GM21717 (cell line): ENCODE measurements around the gene TUBGCP2.
"Not testable (repeated sequence)": the region's sequence is repeated elsewhere in the genome, so short reads cannot be mapped to it uniquely, and the experiment has no call there.

Experiments
- ATAC-seq: cut with Tn5 transposase; IDR thresholded peaks from one replicate; pipeline ENCODE4 v1.9.1; 2021; ENCODE audit warnings: mild to moderate bottlenecking, moderate library complexity; ENCODE audit not compliant: unreplicated experiment

TUBGCP2 gene

GRCh38 chr10:133235265-133235855, 73.3 kb downstream of the TUBGCP2 start:
- ATAC-seq, result no peak

- not testable (repeated sequence) for ATAC-seq
Measured at GRCh38 chr10:133234796-133235195, 73.9 kb downstream of the TUBGCP2 start.

DNA sequence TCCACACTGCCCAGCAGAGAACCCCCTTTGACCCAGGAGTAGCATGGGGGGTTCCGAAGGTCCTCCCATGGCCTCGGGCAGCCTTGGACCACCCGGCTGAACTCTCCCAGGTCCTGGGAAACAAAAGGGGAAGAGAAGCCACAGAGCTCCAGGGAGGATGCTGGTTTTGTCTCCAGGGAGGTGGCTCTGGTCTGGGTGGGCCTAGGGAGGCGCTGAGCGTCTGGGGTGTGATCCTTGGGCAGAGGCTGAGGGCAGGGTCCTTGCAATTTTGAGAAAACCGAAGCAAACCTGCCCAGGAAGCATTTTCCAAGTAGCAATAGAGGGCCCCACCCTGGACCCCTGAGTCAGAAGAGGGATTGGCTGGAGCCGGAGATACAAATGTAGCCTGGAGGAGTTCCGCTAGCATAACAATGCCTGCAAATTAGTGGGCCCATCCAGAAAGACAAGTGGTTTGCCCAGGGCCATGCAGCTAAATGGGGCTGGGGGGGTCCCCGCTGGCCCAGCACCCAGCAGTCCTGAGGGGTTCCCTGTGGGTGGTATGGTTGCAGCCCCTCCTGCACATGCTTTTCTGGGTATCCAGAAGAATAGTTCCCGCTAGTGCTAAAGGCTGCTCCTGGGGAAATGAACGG, 76.6 kb downstream of the TUBGCP2 start:
- no peak for ATAC-seq

GRCh38 chr10:133231244-133231945, 77.3 kb downstream of the TUBGCP2 start:
- no peak for ATAC-seq

GRCh38 chr10:133230387-133231195, 78.1 kb downstream of the TUBGCP2 start:
- no peak for ATAC-seq

- no peak for ATAC-seq
Measured at GRCh38 chr10:133230044-133230361, 78.7 kb downstream of the TUBGCP2 start, which contains the start of gene UTF1. Gene UTF1 (plus strand): TSS chr10:133230217. CDS start chr10:133230289, 72 bp downstream.

DNA sequence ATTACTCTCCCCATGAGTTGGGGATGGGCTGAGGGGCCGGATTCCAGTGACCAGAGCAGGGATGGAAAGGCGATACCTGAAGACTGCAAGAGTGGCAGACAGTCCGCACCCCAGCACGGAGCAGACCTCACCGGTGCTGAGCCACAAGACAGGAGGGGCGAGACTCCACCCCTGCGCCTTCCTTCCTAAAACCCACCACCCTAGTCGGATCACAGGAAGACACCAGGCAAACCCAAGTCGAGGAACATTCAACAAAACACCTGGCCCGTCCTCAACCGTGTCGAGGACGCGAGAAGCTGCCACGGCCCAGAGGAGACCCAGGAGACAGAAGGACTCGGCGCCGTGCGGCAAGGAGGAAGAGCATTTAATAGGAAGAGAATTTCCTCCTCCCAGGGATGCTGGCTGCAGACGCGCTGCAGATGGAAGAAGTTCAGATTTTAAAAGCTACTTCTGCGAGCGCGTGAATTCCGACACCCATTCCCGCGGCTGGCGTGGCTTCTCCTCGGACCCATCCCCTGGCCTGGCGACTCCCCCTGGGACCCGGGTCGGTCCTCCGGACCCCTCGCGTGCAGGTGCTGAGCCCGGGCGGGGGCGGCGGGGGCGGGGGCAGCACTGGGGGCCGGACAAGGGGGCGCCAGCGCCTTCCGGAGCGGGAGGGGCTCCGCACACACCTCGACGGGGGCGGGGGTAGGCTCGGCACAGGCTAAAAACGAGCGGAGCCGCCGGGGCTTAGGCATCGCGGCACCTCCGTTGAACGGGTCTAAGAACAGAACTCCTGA, 79.2 kb downstream of the TUBGCP2 start:
- ATAC-seq, result no peak
